ENCODE data around the gene SPIN2A. TPM values are rescaled to one million over a fixed set of nuclear protein-coding genes. Genes with fewer than 3 reads are reported as not detected.

SPIN2A gene
- total and polyA plus RNA-seq, 10 of the 15 experiments (the other 5 are each of a cell fraction or from before 2014, with no cell fraction given) = 0.09 to 0.45 (median 0.34) TPM; not detected in 1

- ChIA-PET RAD21 (ENCODE audit: unreplicated experiment) (no interaction called here), SMC1A (ENCODE audit: uncharacterized antibody, unreplicated experiment) (no interaction called here), CTCF (no interaction called here), POLR2A (no interaction called here)
- Histone ChIP-seq H3K9ac (ENCODE audit: control insufficient read depth, insufficient read depth, low read length) (no peak overlapping the region), H3K79me2 (ENCODE audit: control insufficient read depth, insufficient read depth, low read length) (no peaks in the 10 kb centered on the region), H3K27ac (ENCODE audit: control insufficient read depth, insufficient read depth) (no peak overlapping the region), H3K27me3 (replicated peaks in 1 of 2; ENCODE audit: control insufficient read depth in 2 of 2, insufficient read depth in 2 of 2, low read length in 1 of 2) (no peaks in the 10 kb centered on the region), H4K20me1 (ENCODE audit: control insufficient read depth, insufficient read depth) (no peaks in the 10 kb centered on the region), H2AFZ (ENCODE audit: control insufficient read depth, low read depth, low read length) (no peak overlapping the region), H3K9me3 (replicated peaks; ENCODE audit: control insufficient read depth, insufficient read depth, low read length) (no peaks in the 10 kb centered on the region), H3K36me3 (ENCODE audit: control insufficient read depth in 2 of 2, insufficient read depth in 2 of 2, low read length in 1 of 2) (no peaks in the 10 kb centered on the region; a peak in 1 of 4 replicates), H3K4me2 (ENCODE audit: control insufficient read depth, insufficient read depth) (no peak overlapping the region), H3K4me3 (no peak overlapping the region), H3K4me1 (ENCODE audit: control insufficient read depth, insufficient read depth, low read length) (no peaks in the 10 kb centered on the region)
- intact Hi-C loops (cut with micrococcal nuclease; ENCODE audit: unreplicated experiment) = no loop called here
- no TSS peak for BruUV-seq (replicated peaks)
- 49% methylated on average over 4 of the region's 4 CpGs for WGBS (ENCODE audit: insufficient coverage, insufficient replicate concordance, low lambda C conversion rate, missing lambda C conversion rate)
- TF ChIP-seq IRF5 (IDR thresholded peaks at IDR 0.05; ENCODE audit: borderline replicate concordance) (no peak), CTCF (IDR thresholded peaks at IDR 0.05 in 2 of 3, conservative IDR thresholded peaks at IDR 0.05 in 1 of 3; ENCODE audit: control insufficient read depth in 2 of 3, extremely low read depth in 1 of 3, insufficient read depth in 1 of 3, low read depth in 3 of 3, low read length in 3 of 3) (peak in 1 of 3 experiments; percentile 4; a peak in 1 of 6 replicates), SMC3 (IDR thresholded peaks at IDR 0.05; ENCODE audit: borderline replicate concordance, low read length) (no peak), ZBTB4 (CRISPR knock-in tag; IDR thresholded peaks at IDR 0.05) (no peak), CREM (IDR thresholded peaks at IDR 0.05; ENCODE audit: low read depth) (no peak), POLR2AphosphoS5 (IDR thresholded peaks at IDR 0.05; ENCODE audit: low read length) (no peak)
- FAIRE-seq = no peak
- DNase-seq (ENCODE audit: low read depth, low spot score) = no peak
- ATAC-seq = no peak
- in situ Hi-C loops (cut with MboI) = no loop called here
Observed at GRCh38 chrX:57104406-57104805, 32.8 kb downstream of the SPIN2A start.

Data from GM12878 (cell line).